Measurements from ENCODE around the gene LYRM1. TPM values are rescaled to one million over a fixed set of nuclear protein-coding genes. Genes with fewer than 3 reads are reported as not detected.

Gene LYRM1
- total RNA-seq, 2 donors from 2014 or later: 18.7 to 34.9 TPM

DNA sequence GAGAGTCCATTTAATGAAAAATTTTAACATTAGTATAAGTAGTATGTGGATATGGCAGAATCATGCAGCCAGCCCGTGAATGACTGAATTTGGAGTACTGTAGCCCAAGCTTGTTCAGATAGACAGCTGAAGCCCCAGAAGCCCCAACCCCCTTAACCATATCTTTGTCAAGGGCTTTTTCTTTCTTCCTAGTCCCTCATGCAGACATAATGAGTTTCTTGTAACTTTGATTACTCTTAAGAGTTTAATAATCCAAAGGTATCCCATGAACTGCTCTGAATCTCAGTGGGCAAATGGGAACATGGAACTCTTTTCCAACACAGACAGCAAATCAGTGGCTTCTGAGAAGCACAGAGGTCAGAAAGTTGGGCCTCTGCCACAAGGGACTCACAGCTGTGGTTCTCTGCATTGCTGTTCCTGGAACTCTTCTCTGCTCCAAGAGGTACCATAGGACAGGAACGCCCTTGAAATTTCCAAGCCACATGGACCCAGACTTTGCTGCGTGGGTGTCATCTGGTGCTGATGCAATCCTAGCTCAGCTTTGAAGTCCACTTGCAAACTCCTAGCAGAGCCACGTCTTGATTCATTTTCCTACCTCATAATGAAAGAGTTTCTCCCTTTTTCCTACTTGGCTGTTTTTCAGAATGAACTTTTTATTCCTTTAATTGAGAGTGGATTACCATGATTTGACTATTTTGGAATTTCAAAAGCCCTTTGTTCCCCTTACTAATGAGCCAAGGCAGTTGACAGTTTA lies 18.1 kb downstream of the LYRM1 start:
- no peak for DNase-seq (ENCODE audit: low spot score)
- H3K27ac ChIP-seq: no peak overlapping the region
- peaks cover 3 to 11% of the 10 kb centered on the region in 2 donors for H3K4me1 ChIP-seq (ENCODE audit: control insufficient read depth in 1 of 2, low read depth in 2 of 2)
- H3K36me3 ChIP-seq: no peaks in the 10 kb centered on the region
- H3K9me3 ChIP-seq: no peaks in the 10 kb centered on the region
- no peak overlapping the region for H3K4me3 ChIP-seq
- H3K27me3 ChIP-seq (replicated peaks; ENCODE audit: insufficient read depth): no peaks in the 10 kb centered on the region
- ATAC-seq (ENCODE audit: insufficient number of reproducible peaks, low FRiP score, low read depth): no peak
- TF ChIP-seq, protein P1, sequence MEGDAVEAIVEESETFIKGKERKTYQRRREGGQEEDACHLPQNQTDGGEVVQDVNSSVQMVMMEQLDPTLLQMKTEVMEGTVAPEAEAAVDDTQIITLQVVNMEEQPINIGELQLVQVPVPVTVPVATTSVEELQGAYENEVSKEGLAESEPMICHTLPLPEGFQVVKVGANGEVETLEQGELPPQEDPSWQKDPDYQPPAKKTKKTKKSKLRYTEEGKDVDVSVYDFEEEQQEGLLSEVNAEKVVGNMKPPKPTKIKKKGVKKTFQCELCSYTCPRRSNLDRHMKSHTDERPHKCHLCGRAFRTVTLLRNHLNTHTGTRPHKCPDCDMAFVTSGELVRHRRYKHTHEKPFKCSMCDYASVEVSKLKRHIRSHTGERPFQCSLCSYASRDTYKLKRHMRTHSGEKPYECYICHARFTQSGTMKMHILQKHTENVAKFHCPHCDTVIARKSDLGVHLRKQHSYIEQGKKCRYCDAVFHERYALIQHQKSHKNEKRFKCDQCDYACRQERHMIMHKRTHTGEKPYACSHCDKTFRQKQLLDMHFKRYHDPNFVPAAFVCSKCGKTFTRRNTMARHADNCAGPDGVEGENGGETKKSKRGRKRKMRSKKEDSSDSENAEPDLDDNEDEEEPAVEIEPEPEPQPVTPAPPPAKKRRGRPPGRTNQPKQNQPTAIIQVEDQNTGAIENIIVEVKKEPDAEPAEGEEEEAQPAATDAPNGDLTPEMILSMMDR (IDR thresholded peaks at IDR 0.05): no peak

DNA sequence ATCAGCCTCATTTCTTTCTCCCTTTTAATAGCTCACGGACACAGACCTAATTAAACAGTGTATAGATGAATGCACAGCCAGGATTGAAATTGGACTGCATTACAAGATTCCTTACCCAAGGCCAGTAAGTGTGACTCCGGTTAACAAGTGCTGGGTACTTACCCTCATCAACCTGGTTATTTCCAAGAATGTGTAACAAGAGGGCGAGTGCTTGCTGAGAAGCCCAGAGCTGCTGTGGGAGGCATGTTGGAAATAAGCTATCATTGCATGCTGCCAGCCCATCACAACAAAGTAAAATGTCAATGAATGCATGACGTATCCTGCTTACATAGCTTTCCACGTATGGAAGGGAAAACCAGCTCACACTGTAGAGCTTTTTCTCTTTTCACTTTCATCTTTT lies 19.5 kb downstream of the LYRM1 start:
- H3K27ac ChIP-seq: no peak overlapping the region
- no peaks in the 10 kb centered on the region for H3K4me1 ChIP-seq (ENCODE audit: control insufficient read depth in 1 of 2, low read depth in 2 of 2)
- H3K9me3 ChIP-seq: no peaks in the 10 kb centered on the region
- no peak overlapping the region for H3K4me3 ChIP-seq
- DNase-seq (ENCODE audit: low spot score) (no peak), ATAC-seq (ENCODE audit: insufficient number of reproducible peaks, low FRiP score, low read depth) (no peak)
- no peaks in the 10 kb centered on the region for H3K27me3 ChIP-seq (replicated peaks; ENCODE audit: insufficient read depth)
- peaks cover 6% of the 10 kb centered on the region for H3K36me3 ChIP-seq
- TF ChIP-seq, protein P1 (IDR thresholded peaks at IDR 0.05): no peak

DNA sequence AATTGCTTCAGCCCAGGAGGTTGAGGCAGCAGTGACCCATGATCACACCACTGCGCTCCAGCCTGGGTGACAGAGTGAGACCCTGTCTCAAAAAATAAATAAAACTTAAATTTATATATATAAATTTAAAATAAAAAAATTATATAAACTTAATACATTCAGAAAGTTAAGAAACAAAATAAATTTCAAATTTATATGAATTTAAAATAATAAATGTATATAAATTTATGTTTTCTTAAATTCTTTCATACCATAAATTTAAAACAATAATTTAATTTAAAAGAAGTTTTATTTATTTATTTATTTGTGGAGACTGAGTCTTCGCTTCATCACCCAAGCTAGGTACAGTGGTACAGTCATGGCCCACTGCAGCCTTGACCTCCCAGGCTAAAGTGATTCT lies 20.2 kb downstream of the LYRM1 start:
- no peak for ATAC-seq (ENCODE audit: insufficient number of reproducible peaks, low FRiP score, low read depth)
- Histone ChIP-seq H3K27ac (no peak overlapping the region), H3K4me3 (no peak overlapping the region), H3K27me3 (replicated peaks; ENCODE audit: insufficient read depth) (no peaks in the 10 kb centered on the region), H3K4me1 (ENCODE audit: control insufficient read depth in 1 of 2, low read depth in 2 of 2) (no peaks in the 10 kb centered on the region), H3K36me3 (peaks cover 6% of the 10 kb centered on the region), H3K9me3 (no peaks in the 10 kb centered on the region)
- TF ChIP-seq, protein P1 (IDR thresholded peaks at IDR 0.05): no peak
- no peak for DNase-seq (ENCODE audit: low spot score)

DNA sequence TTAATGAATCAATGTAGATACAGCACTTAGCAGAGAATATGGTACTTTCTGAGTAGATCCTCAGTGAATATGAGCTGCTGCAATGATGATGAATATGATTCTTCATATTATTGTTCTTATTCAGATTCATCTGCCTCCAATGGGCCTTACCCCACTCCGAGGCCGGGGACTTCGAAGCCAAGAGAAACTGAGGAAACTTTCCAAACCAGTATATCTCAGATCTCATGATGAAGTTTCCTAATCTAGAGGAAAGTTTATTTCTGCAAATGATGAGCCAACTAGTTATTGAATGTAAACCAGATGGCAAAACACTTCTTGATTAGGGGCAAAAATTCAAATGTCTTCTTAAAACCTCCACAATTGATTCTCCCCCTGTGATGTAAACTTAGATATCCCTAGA lies 23.3 kb downstream of the LYRM1 start:
- DNase-seq (ENCODE audit: low spot score): no peak
- no peaks in the 10 kb centered on the region for H3K4me1 ChIP-seq (ENCODE audit: control insufficient read depth in 1 of 2, low read depth in 2 of 2)
- no peak for ATAC-seq (ENCODE audit: insufficient number of reproducible peaks, low FRiP score, low read depth)

DNA sequence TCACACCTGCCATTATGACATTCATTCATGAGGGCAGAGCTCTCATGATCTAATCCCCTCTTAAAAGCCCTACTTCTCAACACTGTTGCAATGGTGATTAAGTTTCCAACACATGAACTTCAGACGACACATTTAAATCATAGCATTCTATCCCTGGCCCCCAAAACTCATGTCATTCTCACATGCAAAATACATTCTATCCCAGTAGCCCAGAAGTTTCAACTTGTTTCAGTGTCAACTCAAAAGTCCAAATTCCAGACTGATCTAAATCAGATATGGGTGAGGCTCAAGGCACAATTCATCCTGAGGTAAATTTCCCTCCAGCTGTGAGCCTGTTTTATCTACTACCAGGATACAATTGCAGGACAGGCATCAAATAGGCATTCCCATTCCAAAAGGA lies 25.2 kb downstream of the LYRM1 start:
- Histone ChIP-seq H3K36me3 (peaks cover 6% of the 10 kb centered on the region), H3K4me1 (ENCODE audit: control insufficient read depth in 1 of 2, low read depth in 2 of 2) (peaks cover 4 to 17% of the 10 kb centered on the region in 2 donors), H3K27ac (no peak overlapping the region), H3K9me3 (no peaks in the 10 kb centered on the region), H3K27me3 (replicated peaks; ENCODE audit: insufficient read depth) (no peaks in the 10 kb centered on the region), H3K4me3 (no peak overlapping the region)
- DNase-seq (ENCODE audit: low spot score): no peak
- no peak for ATAC-seq (ENCODE audit: insufficient number of reproducible peaks, low FRiP score, low read depth)
- TF ChIP-seq, protein P1 (IDR thresholded peaks at IDR 0.05): no peak

More for the DNA sequence above, 23.3 kb downstream of the LYRM1 start:
- peaks cover 6% of the 10 kb centered on the region for H3K36me3 ChIP-seq
- no peaks in the 10 kb centered on the region for H3K9me3 ChIP-seq
- no peaks in the 10 kb centered on the region for H3K27me3 ChIP-seq (replicated peaks; ENCODE audit: insufficient read depth)
- H3K27ac ChIP-seq: no peak overlapping the region
- no peak overlapping the region for H3K4me3 ChIP-seq
- TF ChIP-seq, protein P1 (IDR thresholded peaks at IDR 0.05): no peak

All from thoracic aorta (tissue), 2 donors.